Measurements from ENCODE around the gene FAM184A. TPM values are rescaled to one million over a fixed set of nuclear protein-coding genes. Genes with fewer than 3 reads are reported as not detected.

FAM184A gene
- total RNA-seq, 6 donors from 2014 or later = 8.4 to 75.4 (median 39.5) TPM

- WGBS, 2 donors = 80 to 88% methylated on average over 3 of the region's 3 CpGs
- peaks cover 0 to 6% (median 2%) of the 10 kb centered on the region in 4 donors for H3K4me1 ChIP-seq
These were observed 38.3 kb upstream of the FAM184A start for GRCh38 chr6:119116712-119117281.

GRCh38 chr6:119113961-119114360 lies 35.5 kb upstream of the FAM184A start:
- Histone ChIP-seq H3K27ac (no peak overlapping the region), H3K27me3 (no peaks in the 10 kb centered on the region), H3K9me3 (no peaks in the 10 kb centered on the region), H3K4me3 (no peak overlapping the region), H3K36me3 (no peaks in the 10 kb centered on the region), H3K4me1 (peaks cover 3 to 8% (median 6%) of the 10 kb centered on the region in 4 donors)
- DNase-seq = no peak
- no peak for TF ChIP-seq POLR2A (IDR thresholded peaks at IDR 0.05)
- TF ChIP-seq POLR2AphosphoS5 (IDR thresholded peaks at IDR 0.05) = no peak
- no peak for ATAC-seq (ENCODE audit: low FRiP score in 2 of 2)
- WGBS, 2 donors = 92 to 95% methylated on average over 1 of the region's 1 CpG

More at GRCh38 chr6:119116712-119117281, 38.3 kb upstream of the FAM184A start:
- no peaks in the 10 kb centered on the region for H3K36me3 ChIP-seq
- H3K4me3 ChIP-seq = no peak overlapping the region
- no peak overlapping the region for H3K27ac ChIP-seq
- H3K27me3 ChIP-seq = no peaks in the 10 kb centered on the region
- DNase-seq (no peak), ATAC-seq (ENCODE audit: low FRiP score in 2 of 2) (no peak)
- no peaks in the 10 kb centered on the region for H3K9me3 ChIP-seq
- TF ChIP-seq POLR2A (IDR thresholded peaks at IDR 0.05) (no peak), POLR2AphosphoS5 (IDR thresholded peaks at IDR 0.05) (no peak), CTCF (IDR thresholded peaks at IDR 0.05) (peak in 1 of 6 experiments; percentile 27), EP300 (IDR thresholded peaks at IDR 0.05) (no peak)

GRCh38 chr6:119112812-119113530 lies 34.5 kb upstream of the FAM184A start:
- 65 to 68% methylated on average over 4 of the region's 4 CpGs for WGBS, 2 donors
- H3K27ac ChIP-seq = no peak overlapping the region
- ATAC-seq (ENCODE audit: low FRiP score in 2 of 2) = peak; percentile 49 to 63
- H3K27me3 ChIP-seq = no peaks in the 10 kb centered on the region
- peaks cover 3 to 8% (median 6%) of the 10 kb centered on the region in 4 donors for H3K4me1 ChIP-seq
- no peak for DNase-seq
- H3K9me3 ChIP-seq = no peaks in the 10 kb centered on the region
- no peaks in the 10 kb centered on the region for H3K36me3 ChIP-seq
- H3K4me3 ChIP-seq = no peak overlapping the region
- TF ChIP-seq POLR2AphosphoS5 (IDR thresholded peaks at IDR 0.05) = no peak
- TF ChIP-seq CTCF (IDR thresholded peaks at IDR 0.05) = no peak
- TF ChIP-seq POLR2A (IDR thresholded peaks at IDR 0.05) = no peak
- no peak for TF ChIP-seq EP300 (IDR thresholded peaks at IDR 0.05)

- H3K4me3 ChIP-seq = no peak overlapping the region
- peak in 1 of 2 donors; percentile 35 for DNase-seq
- peaks cover 3 to 8% (median 6%) of the 10 kb centered on the region in 4 donors for H3K4me1 ChIP-seq
- ATAC-seq (ENCODE audit: low FRiP score in 2 of 2) = peak in 1 of 2 donors; percentile 79
- no peaks in the 10 kb centered on the region for H3K27me3 ChIP-seq
- TF ChIP-seq EP300 (IDR thresholded peaks at IDR 0.05) = no peak
- TF ChIP-seq CTCF (IDR thresholded peaks at IDR 0.05) = peak; percentile 41 to 79 (median 64)
- no peak overlapping the region for H3K27ac ChIP-seq
- no peaks in the 10 kb centered on the region for H3K9me3 ChIP-seq
- WGBS, 2 donors = 38 to 39% methylated on average over 8 of the region's 8 CpGs
- H3K36me3 ChIP-seq = no peaks in the 10 kb centered on the region
These were observed 32.4 kb upstream of the FAM184A start for GRCh38 chr6:119110601-119111548.
